ENCODE data around the gene MC4R.
"Not testable (repeated sequence)": the region's sequence is repeated elsewhere in the genome, so short reads cannot be mapped to it uniquely, and the experiment has no call there.

MC4R gene

DNA sequence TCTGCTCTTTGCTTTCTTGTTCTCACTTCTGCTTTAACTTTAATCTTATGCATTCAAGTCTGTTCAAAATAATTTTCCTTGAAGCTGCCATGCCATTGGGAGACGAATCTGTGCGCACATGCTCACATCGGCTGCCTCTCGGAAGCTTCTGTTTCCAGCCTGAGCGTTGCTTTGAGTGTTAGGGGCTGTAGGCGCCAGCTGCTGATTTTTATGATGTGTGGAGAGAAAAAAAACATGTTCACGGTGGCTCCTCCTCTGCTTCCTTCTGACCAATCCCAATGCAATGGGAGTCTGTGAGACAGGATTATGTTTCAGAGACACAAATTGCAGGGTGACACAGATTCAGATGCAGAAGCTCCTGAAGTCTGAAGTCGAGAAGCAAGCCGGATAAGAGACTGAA lies at the start of gene MC4R:
MC4R (minus strand) TSS at position 180 of the 400 bp plus-strand sequence. CDS start 426 bp downstream, outside the sequence.
- DNase-seq (ENCODE audit: low read depth): peak; percentile 94
- TF ChIP-seq, protein P1, sequence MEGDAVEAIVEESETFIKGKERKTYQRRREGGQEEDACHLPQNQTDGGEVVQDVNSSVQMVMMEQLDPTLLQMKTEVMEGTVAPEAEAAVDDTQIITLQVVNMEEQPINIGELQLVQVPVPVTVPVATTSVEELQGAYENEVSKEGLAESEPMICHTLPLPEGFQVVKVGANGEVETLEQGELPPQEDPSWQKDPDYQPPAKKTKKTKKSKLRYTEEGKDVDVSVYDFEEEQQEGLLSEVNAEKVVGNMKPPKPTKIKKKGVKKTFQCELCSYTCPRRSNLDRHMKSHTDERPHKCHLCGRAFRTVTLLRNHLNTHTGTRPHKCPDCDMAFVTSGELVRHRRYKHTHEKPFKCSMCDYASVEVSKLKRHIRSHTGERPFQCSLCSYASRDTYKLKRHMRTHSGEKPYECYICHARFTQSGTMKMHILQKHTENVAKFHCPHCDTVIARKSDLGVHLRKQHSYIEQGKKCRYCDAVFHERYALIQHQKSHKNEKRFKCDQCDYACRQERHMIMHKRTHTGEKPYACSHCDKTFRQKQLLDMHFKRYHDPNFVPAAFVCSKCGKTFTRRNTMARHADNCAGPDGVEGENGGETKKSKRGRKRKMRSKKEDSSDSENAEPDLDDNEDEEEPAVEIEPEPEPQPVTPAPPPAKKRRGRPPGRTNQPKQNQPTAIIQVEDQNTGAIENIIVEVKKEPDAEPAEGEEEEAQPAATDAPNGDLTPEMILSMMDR (conservative IDR thresholded peaks at IDR 0.05; ENCODE audit: low read depth, low read length): no peak
- H3K4me3 ChIP-seq (ENCODE audit: low read depth, low read length): peak within 1 kb of the TSS; percentile 20

DNA sequence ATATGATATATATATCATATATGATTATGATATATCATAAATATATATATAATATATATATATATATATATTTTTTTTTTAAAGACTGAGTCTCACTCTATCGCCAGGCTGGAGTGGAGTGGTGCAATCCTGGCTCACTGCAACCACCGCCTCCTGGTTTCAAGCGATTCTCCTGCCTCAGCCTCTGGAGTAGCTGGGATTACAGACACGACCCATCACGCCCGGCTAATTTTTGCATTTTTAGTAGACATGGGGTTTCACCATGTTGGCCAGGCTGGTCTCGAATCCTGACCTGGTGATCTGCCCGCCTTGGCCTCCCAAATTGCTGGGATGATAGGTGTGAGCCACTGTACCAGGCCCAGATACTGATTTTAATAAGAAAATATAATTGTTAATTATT lies 49.7 kb upstream of the MC4R start:
- not testable (repeated sequence) for H3K4me3 ChIP-seq (ENCODE audit: low read depth, low read length); DNase-seq (ENCODE audit: low read depth)

DNA sequence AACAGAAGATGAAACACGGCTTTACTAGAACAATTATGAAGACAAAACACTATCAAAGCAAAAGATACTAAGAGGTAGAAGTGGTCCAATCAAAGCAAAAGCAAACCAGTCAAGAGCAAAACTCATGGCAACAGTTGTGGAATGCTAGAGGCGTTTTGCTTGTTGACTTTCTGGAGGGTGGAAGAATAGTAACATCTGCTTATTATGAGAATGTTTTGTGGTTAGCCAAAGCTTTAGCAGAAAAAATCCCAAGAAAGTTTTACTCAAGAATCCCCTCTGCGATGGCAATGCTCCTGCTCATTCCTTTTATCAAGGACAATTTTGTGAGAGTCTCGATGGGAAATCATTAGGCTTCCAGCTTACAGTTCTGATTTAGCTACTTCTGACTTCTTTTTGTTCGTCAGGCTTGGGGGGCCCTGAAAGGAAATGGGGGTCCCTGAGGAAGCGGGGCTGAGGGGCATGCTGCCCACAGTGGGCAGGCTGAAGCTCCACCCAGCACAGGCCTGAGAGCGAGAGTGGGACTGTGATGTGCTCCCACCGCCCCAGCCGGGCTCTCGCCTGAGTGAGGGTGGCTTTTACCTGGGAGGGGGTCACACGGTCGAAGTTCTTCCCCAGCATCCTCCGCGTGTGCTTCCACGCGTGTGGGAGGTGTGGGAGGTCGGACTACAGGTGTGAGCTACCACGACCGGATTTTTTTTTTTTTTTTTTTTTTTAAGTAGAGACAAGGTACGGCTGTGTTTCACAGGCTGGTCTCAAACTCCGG lies 49.0 kb upstream of the MC4R start:
- DNase-seq (ENCODE audit: low read depth): no peak
- TF ChIP-seq, protein P1 (conservative IDR thresholded peaks at IDR 0.05; ENCODE audit: low read depth, low read length): no peak
- no peak overlapping the region for H3K4me3 ChIP-seq (ENCODE audit: low read depth, low read length)

DNA sequence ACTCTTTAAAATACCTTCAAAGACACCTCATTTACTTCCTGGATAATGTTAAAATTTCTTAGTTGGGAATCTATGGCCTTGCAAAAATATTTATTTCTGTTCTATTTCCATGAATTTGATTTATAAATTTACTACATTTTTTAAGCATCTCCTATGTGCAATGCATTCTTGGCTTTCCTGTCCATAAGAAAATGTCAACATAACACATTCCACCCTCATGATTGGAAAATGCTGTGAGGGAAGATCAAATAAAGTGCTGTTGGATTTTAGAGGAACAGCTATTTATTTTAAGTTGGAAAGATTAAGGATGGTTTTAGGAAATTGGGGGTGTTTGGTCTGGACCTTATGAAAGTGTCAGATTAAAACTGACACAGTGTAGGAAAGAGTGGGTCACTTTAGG lies 45.4 kb upstream of the MC4R start:
- DNase-seq (ENCODE audit: low read depth): no peak
- no peak overlapping the region for H3K4me3 ChIP-seq (ENCODE audit: low read depth, low read length)
- TF ChIP-seq, protein P1 (conservative IDR thresholded peaks at IDR 0.05; ENCODE audit: low read depth, low read length): no peak

- TF ChIP-seq, protein P1 (conservative IDR thresholded peaks at IDR 0.05; ENCODE audit: low read depth, low read length): peak; percentile 82
- peak; percentile 58 for DNase-seq (ENCODE audit: low read depth)
- no peak overlapping the region for H3K4me3 ChIP-seq (ENCODE audit: low read depth, low read length)
Observed at GRCh38 chr18:60413944-60414547, 41.5 kb upstream of the MC4R start.

GRCh38 chr18:60411715-60412114 lies 39.1 kb upstream of the MC4R start:
- no peak overlapping the region for H3K4me3 ChIP-seq (ENCODE audit: low read depth, low read length)
- TF ChIP-seq, protein P1 (conservative IDR thresholded peaks at IDR 0.05; ENCODE audit: low read depth, low read length): peak; percentile 35
- DNase-seq (ENCODE audit: low read depth): peak; percentile 7

DNA sequence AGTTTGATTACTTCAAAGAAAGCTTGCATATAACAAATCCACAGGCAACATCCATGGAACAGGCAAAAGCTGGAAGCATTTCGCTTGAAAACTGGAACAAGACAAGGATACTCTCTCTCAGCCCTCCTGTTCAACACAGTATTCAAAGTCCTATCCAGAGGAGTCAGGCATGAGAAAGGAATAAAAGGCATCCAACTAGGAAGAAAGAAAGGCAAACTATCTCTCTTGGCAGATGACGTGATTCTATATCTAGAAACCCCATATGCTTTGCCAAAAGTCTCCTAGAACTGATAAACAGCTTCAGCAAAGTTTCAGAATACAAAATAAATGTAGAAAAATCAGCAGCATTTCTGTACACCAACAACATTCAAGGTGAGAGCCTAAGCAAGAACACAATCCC lies 34.1 kb upstream of the MC4R start:
- DNase-seq (ENCODE audit: low read depth): no peak
- H3K4me3 ChIP-seq (ENCODE audit: low read depth, low read length): no peak overlapping the region
- TF ChIP-seq, protein P1 (conservative IDR thresholded peaks at IDR 0.05; ENCODE audit: low read depth, low read length): no peak

Measured in choroid plexus epithelial cell (primary cell).